WTC11 (cell line): ENCODE data around the gene ARAP3.

Source experiments
- RELA ChIP-seq: sonication (generic); formaldehyde crosslinking; IDR thresholded peaks from 2 replicates; pipeline ENCODE4 v1.8.1; 2022; ENCODE audit warnings: missing genetic modification reagents, mild to moderate bottlenecking, borderline replicate concordance
- SP1 ChIP-seq: sonication (generic); formaldehyde crosslinking; conservative IDR thresholded peaks from 2 replicates; pipeline ENCODE4 v1.8.1; 2022; ENCODE audit warnings: missing genetic modification reagents
- TF ChIP-seq, protein P1 (sequence below): fragments of 200-600 bp; IDR thresholded peaks from 2 replicates; pipeline ENCODE4 v1.8.0; 2022; ENCODE audit warnings: antibody characterized with exemption
- TF ChIP-seq, protein P2 (sequence below): sonication (generic); formaldehyde crosslinking; IDR thresholded peaks from 2 replicates; pipeline ENCODE4 v1.8.1; 2023; ENCODE audit warnings: mild to moderate bottlenecking, missing genetic modification reagents

DNA sequence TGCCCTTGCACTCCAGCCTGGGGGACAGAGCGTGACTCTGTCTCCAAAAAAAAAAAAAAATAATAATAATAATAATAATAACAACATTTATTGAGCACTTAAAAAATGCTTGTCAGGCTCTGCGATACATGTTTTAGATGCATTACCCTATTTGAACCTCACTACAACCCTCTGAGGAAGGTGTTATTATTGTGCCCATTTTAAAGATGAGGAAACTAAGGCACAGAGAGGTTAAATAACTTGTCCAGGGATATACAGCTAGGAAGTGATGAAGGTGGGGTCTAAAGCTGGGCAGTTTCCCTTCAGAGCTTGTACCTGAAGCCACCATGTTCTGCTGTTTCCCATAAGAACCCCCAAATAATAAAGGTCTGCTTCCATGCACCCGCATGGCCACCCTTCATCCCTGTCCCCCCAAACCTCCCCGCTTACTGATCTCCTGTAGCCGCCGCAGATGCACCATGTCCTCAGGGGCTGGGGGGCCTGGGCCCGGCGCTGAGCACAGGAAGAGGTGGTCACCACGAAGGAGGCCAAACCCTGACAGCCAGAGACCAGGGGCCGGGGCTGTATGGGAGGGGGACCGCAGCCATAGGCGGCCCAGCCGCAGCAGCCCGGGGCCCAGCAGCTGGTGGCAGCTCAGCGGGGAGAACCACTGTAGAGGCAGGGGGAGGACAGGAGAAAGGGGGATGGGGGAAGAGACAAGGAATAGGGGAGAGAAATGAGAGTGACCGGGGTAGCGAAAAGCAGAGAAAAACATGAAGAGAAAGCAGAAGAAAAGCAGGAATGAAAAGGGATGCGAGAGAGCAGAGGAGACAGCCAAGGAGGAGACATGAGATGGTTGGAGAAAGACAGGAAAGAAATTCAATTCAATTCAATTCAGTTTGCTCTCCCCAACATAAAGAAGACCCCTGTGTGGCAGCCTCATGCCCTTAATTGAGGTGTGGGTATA is 15.8 kb downstream of the ARAP3 start:
- TF ChIP-seq SP1 (CRISPR knock-in tag), result no peak
- TF ChIP-seq RELA, result no peak
- TF ChIP-seq, protein P1, sequence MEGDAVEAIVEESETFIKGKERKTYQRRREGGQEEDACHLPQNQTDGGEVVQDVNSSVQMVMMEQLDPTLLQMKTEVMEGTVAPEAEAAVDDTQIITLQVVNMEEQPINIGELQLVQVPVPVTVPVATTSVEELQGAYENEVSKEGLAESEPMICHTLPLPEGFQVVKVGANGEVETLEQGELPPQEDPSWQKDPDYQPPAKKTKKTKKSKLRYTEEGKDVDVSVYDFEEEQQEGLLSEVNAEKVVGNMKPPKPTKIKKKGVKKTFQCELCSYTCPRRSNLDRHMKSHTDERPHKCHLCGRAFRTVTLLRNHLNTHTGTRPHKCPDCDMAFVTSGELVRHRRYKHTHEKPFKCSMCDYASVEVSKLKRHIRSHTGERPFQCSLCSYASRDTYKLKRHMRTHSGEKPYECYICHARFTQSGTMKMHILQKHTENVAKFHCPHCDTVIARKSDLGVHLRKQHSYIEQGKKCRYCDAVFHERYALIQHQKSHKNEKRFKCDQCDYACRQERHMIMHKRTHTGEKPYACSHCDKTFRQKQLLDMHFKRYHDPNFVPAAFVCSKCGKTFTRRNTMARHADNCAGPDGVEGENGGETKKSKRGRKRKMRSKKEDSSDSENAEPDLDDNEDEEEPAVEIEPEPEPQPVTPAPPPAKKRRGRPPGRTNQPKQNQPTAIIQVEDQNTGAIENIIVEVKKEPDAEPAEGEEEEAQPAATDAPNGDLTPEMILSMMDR, result no peak
- TF ChIP-seq, protein P2, sequence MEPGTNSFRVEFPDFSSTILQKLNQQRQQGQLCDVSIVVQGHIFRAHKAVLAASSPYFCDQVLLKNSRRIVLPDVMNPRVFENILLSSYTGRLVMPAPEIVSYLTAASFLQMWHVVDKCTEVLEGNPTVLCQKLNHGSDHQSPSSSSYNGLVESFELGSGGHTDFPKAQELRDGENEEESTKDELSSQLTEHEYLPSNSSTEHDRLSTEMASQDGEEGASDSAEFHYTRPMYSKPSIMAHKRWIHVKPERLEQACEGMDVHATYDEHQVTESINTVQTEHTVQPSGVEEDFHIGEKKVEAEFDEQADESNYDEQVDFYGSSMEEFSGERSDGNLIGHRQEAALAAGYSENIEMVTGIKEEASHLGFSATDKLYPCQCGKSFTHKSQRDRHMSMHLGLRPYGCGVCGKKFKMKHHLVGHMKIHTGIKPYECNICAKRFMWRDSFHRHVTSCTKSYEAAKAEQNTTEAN (CRISPR knock-in tag), result no peak
